Measurements from ENCODE around the gene ABHD12.

- TF ChIP-seq, protein P1, sequence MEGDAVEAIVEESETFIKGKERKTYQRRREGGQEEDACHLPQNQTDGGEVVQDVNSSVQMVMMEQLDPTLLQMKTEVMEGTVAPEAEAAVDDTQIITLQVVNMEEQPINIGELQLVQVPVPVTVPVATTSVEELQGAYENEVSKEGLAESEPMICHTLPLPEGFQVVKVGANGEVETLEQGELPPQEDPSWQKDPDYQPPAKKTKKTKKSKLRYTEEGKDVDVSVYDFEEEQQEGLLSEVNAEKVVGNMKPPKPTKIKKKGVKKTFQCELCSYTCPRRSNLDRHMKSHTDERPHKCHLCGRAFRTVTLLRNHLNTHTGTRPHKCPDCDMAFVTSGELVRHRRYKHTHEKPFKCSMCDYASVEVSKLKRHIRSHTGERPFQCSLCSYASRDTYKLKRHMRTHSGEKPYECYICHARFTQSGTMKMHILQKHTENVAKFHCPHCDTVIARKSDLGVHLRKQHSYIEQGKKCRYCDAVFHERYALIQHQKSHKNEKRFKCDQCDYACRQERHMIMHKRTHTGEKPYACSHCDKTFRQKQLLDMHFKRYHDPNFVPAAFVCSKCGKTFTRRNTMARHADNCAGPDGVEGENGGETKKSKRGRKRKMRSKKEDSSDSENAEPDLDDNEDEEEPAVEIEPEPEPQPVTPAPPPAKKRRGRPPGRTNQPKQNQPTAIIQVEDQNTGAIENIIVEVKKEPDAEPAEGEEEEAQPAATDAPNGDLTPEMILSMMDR (IDR thresholded peaks at IDR 0.05): no peak
- TF ChIP-seq POLR2AphosphoS5 (IDR thresholded peaks at IDR 0.05): no peak
These were observed 74.0 kb downstream of the ABHD12 start for GRCh38 chr20:25316506-25317190.

Data from stomach (tissue), 4 donors.